HG02884 (cell line): ENCODE results near the gene INTS6L.

Experiments
- ATAC-seq: cut with Tn5 transposase; IDR thresholded peaks from one replicate; pipeline ENCODE4 v1.9.1; 2021; ENCODE audit warnings: mild to moderate bottlenecking, moderate library complexity; ENCODE audit not compliant: unreplicated experiment

Gene INTS6L, protein sequence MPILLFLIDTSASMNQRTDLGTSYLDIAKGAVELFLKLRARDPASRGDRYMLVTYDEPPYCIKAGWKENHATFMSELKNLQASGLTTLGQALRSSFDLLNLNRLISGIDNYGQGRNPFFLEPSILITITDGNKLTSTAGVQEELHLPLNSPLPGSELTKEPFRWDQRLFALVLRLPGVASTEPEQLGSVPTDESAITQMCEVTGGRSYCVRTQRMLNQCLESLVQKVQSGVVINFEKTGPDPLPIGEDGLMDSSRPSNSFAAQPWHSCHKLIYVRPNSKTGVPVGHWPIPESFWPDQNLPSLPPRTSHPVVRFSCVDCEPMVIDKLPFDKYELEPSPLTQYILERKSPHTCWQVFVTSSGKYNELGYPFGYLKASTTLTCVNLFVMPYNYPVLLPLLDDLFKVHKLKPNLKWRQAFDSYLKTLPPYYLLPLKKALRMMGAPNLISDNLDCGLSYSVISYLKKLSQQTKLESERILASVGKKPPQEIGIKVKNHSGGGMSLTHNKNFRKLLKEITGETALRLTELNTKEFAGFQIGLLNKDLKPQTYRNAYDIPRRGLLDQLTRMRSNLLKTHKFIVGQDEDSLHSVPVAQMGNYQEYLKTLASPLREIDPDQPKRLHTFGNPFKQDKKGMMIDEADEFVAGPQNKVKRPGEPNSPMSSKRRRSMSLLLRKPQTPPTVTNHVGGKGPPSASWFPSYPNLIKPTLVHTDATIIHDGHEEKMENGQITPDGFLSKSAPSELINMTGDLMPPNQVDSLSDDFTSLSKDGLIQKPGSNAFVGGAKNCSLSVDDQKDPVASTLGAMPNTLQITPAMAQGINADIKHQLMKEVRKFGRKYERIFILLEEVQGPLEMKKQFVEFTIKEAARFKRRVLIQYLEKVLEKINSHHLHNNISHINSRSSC

GRCh38 chrX:135520553-135521404 lies at the start of gene INTS6L:
Gene INTS6L, plus strand, starts transcription at chrX:135520660. Its CDS starts 333 bp downstream, at chrX:135520993.
- peak; percentile 81 for ATAC-seq

- ATAC-seq, result no peak
Measured at GRCh38 chrX:135476378-135476777, 44.1 kb upstream of the INTS6L start.

GRCh38 chrX:135477576-135477975 lies 42.9 kb upstream of the INTS6L start:
- no peak for ATAC-seq

- no peak for ATAC-seq
Measured at GRCh38 chrX:135480076-135480475, 40.4 kb upstream of the INTS6L start.

GRCh38 chrX:135481696-135482179 lies 38.7 kb upstream of the INTS6L start:
- no peak for ATAC-seq

DNA sequence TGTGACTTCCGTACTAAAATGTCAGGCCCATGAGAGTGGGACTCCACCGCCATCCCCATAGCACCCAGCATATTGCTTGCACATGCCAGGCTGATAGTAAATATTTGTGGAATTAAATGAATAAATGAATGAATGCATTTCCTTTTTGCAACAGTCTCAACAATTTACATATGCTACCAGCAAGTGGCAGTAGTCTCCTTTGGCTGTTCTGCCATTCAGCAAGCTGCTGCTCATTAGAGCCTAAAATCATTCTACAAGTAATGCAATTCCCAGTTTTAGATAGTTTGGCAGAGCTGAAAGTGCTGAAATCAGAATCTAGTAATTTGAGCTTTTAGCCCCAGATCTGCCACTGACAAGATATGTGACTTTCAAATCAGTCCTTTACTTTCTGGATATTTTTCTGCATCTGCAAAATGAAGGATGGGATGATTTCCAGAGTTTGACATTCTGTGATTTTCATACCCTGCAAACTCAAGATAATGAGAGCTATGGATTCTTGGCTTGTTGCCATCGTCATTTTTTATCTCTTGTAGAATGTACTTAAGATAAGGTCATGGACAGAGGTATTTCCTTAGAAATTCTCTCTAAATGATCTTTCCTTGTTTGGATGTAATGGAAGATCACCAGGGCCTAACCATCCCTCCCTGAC lies 35.7 kb upstream of the INTS6L start:
- no peak for ATAC-seq

DNA sequence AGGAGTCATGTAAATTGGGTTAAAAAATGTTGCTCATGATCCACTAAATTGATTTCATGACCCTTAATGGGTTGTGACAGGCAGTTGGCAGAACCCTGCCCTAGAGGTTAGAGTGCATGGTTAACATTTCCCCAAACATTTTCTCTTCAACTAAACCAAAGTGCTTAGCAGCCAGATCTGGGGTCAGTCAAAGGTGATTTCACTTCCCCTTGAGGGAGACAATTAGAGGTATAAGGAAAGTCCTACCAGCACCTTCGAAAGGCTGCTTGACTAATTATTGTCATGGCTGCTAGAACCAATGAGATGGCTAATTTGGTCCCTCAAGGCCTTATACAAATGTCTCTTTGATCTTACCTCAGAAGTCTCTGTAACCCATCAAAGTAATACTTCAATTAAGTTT lies 30.9 kb upstream of the INTS6L start:
- ATAC-seq, result peak; percentile 73

DNA sequence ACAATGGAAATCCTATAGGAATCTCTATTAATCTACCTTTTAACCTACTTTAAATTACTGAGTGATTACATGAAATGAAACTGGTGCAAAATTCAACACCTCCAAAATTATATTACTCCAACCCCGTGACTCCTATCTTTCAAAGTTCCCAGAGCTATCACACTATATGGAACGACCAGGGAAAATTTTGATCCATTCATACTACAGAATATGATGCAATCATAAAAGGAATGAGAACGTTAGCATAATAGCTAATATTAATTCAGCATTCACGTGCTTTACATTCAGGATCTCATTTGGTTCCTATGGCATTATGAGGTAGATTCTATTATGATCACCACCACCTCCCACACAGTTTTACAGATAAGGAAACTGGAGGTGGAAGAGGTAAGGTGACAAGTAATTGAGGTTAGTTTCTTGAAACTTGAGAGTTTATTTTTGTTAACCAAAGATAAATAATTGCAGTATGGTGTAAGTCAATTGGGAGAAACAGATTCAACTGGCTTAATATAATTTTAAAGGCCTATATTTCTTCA lies 29.4 kb upstream of the INTS6L start:
- no peak for ATAC-seq

- ATAC-seq, result no peak
Measured at GRCh38 chrX:135494453-135494852, 26.0 kb upstream of the INTS6L start.

- no peak for ATAC-seq
Measured at GRCh38 chrX:135497736-135498135, 22.7 kb upstream of the INTS6L start.

DNA sequence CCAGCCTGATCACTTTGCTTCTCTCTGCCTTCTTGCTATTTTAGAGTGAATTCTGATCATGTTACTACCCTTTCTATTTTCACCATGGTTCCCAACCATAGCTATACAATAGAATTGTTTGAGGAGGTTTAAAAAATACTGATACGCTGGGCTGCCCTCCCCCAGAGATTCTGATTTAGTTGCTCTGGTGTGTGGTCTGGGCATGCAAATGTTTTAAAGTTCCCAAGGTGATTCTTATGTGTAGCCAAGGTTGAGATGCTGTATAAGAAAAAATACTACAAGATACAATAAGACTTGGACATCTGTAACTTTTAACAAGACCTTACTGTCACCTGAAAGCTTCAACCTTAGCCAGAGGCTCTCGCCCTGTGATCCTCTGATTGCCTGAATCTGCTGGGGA lies 22.2 kb upstream of the INTS6L start:
- ATAC-seq, result no peak

- no peak for ATAC-seq
Measured at GRCh38 chrX:135505351-135505750, 15.1 kb upstream of the INTS6L start.

- ATAC-seq, result no peak
Measured at GRCh38 chrX:135509885-135510284, 10.6 kb upstream of the INTS6L start.

DNA sequence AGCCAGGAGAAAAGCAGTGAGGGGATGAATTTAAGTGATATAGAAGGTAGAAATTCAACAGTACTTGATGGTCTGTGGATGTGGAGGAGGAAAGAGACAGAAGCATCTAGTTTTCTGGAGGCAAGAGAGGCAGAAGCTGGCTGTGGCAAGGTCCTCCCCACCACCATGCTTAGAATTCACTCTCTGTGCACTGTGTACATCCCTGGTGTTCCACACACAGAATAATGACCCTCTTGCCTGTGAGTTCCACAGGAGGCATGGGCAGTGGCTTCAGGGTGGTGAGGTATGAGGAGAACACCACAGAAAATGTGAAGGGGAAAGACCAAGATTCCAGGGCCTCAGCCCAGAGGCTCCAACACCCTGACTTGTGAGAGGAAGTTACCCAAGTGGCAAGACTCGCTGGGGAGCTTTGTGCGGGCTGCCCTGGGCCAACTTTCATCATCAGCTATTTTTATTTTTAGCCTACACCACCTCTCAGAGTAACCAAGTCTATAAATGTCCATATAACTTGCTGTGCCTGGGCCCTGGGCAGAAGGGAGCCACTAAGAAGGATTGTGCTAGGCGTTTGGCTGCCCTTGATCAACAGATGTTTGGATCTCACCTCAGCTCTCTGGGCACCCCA lies 7.8 kb upstream of the INTS6L start:
- ATAC-seq, result no peak

DNA sequence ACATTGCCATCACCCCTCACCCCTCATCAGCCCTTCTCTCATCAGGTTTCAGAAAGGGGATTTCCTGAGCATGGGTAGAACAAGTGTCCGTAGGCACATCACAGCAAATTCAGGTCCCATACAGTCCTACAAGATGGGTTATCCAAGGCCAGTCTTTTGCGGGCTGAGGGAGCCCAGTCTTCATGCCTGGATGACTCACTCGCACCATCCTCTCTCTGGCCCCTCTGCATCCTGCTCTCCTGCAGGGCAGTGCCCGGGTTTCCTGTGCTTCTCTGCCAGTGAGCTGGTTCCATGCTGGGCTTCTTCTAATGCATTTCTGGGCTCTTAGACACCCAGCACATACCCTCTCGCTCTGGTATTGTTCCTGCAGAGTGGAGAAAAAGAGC lies 7.3 kb upstream of the INTS6L start:
- no peak for ATAC-seq

DNA sequence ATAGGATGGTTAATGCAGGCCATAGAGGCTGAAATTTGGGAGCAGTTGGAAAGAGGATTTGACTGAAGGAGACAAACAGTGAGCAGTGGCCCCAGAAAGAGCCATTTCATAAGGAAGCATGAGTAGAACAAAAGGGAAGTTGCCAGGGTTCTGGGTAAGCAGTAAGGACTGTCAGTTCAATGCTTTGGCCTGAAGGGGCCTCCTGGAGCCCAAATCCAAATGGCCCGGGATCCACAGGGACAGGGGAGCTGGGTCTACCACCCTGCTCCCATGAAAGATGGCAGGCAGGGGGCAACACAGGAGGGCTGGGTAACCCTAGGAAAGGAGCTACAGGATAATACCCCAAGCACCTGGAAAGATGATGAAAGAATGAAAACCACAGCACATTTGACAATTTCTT lies 4.1 kb upstream of the INTS6L start:
- no peak for ATAC-seq

- ATAC-seq, result no peak
Measured at GRCh38 chrX:135518161-135518560, 2.3 kb upstream of the INTS6L start.

DNA sequence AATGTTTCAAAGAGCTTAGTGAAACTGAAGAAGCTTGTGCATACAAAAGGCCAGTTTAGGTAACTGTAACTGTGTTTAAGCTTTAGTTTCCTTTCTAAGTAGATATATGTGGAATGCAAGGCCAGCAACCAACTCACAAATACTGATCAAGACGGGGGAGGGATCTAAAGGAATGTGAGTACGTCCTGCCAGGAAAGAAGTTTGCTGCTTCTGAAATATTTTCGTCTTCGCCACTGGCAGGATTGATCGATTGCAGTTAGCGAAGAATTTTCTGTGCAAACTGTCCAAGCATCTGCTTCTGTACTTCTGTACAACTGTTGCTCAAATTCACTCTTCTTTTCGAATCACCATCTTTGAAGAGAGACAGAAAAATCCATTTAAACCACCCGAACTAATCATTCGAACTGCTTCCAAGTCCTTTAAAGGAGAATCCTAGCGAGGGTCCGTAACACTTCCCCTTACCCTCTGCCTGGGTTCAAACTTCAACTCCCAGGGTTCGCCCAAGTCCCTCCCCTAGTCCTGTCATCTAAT lies 373 bp upstream of the INTS6L start:
- ATAC-seq, result peak; percentile 3

DNA sequence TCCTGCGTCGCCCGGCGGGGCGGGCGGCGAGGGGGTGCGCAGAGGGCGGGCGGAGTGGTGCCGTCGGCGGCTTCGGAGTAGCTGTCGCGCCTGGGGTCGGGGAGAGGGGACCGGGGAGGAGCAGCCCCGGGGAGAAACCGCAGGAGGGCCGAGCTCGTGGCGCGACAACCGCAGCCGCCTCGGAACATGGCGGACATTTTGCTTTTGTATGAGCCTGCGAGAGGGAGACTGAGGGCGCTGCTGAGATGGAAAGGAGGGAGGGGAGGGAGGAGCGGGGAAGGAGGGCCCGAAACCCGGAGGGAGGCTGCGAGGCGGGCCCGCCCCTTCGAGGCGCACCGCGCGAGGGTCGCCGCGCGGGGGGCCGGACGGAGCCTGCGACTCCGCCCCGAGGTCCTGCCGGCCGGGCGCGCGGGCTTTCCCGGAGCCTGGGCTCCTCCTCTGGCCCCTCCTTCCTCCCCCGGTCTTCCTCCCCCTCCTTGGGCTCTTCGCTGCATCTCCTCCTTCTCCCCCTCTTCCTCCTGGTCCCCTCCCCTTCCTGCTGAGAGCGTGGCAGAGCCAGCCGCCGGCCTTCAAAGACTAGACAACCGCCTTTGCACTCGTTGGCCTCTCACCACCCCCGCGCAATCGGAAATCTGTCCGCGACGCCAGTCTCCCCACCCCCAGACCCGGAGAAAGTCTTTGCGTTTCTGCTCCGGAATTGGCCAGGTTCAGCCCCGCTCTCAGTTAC lies 1.1 kb downstream of the INTS6L start:
- peak; percentile 55 for ATAC-seq
